Measurements from ENCODE around the gene NSUN4. TPM values are rescaled to one million over a fixed set of nuclear protein-coding genes. Genes with fewer than 3 reads are reported as not detected.

The NSUN4 gene
- total and polyA plus RNA-seq, 9 of the 15 experiments (the other 6 are each of a cell fraction or from before 2014, with no cell fraction given), result 33.4 to 60.2 (median 46.3) TPM

DNA sequence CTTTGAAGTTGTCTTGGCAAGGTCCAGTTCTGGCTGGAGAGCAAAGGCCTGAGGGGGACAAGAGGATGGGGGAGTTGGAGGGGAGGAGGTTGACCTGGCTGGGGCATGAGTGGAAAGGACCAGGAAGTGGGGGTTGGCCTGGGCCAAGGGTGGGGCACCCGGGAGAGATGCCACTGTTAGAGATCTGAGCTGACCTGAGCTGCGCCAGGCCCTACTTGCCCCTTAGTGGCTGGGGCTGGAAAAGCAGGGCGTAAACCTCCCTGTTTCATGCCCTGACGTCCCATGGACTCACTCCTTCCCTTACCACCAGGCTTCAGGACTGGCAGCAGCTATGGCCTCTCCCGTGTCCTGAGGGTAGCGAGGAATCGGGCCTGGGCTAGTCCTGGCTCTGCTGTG lies 70.4 kb downstream of the NSUN4 start:
- no peaks in the 10 kb centered on the region for H3K36me3 ChIP-seq (ENCODE audit: control insufficient read depth, insufficient read depth, low read length)
- DNase-seq (ENCODE audit: extremely low read depth in 1 of 4, low spot score in 3 of 4) (no peak), FAIRE-seq (no peak), ATAC-seq (no peak)
- peak overlapping the region in 1 of 2 experiments; percentile 10; a peak in 3 of 4 replicates for H3K9ac ChIP-seq (ENCODE audit: insufficient read depth in 1 of 2, low read depth in 2 of 2, low read length in 2 of 2)
- CTCF ChIA-PET (ENCODE audit: low intra/inter-chr PET ratio), result interaction anchor here (0.7 kb wide), 1 partner anchor 124 kb away, joined by 3 read pairs; a partner anchor contains a TSS
- no peak overlapping the region for H3K27ac ChIP-seq (ENCODE audit: extremely low read depth, low read depth, low read length)
- 52% methylated on average over 7 of the region's 7 CpGs for WGBS (ENCODE audit: insufficient coverage, low coverage, missing lambda C conversion rate)
- H2AFZ ChIP-seq (ENCODE audit: low read depth, low read length), result no peak overlapping the region
- no peaks in the 10 kb centered on the region for H3K27me3 ChIP-seq (ENCODE audit: control insufficient read depth in 2 of 2, insufficient read depth in 2 of 2, low read length in 2 of 2)
- TF ChIP-seq POLR3G (IDR thresholded peaks at IDR 0.05; ENCODE audit: extremely low read depth, insufficient read length, insufficient replicate concordance) (no peak), CTCF (IDR thresholded peaks at IDR 0.05 in 2 of 3, conservative IDR thresholded peaks at IDR 0.05 in 1 of 3; ENCODE audit: insufficient read depth in 2 of 3, low read depth in 1 of 3, low read length in 3 of 3) (0 out of 6 replicates have a peak, but pooled peaks of 1 of the 3 experiments have one; percentile 26)
- peaks cover 13 to 54% of the 10 kb centered on the region in 2 experiments; a peak in 4 of 5 replicates for H3K4me1 ChIP-seq (replicated peaks in 1 of 2; ENCODE audit: control insufficient read depth in 2 of 2, insufficient read depth in 2 of 2, low read length in 2 of 2)
- intact Hi-C loops (cut with micrococcal nuclease), result no loop called here
- peaks cover 5% of the 10 kb centered on the region for H3K9me1 ChIP-seq (ENCODE audit: control insufficient read depth, insufficient read depth, low read length)
- in situ Hi-C loops (cut with MboI), result no loop called here
- no peak overlapping the region for H3K4me2 ChIP-seq (ENCODE audit: insufficient read depth, low read length)
- BruUV-seq (replicated peaks), result no TSS peak
- POLR2A ChIA-PET, result interaction anchor here (0.6 to 1.3 kb wide), 2 partner anchors 11 to 108 kb away, joined by 4 read pairs; partner anchors contain the start of genes LRRC41 and UQCRH
- no peaks in the 10 kb centered on the region for H3K9me3 ChIP-seq (replicated peaks; ENCODE audit: control insufficient read depth, insufficient read depth, low read depth, low read length)
- H3K4me3 ChIP-seq, result no peak overlapping the region
- no peaks in the 10 kb centered on the region for H4K20me1 ChIP-seq (replicated peaks; ENCODE audit: control insufficient read depth, insufficient read depth, low read length)
- H3K79me2 ChIP-seq (ENCODE audit: control insufficient read depth, insufficient read depth, low read length), result no peaks in the 10 kb centered on the region

Other genes with a start within 250 kb of the NSUN4 start
Only the 7 nearest of the 11 such genes appear.
- gene POMGNT1, start 142.4 kb upstream of the NSUN4 start, total RNA-seq (2014; rRNA removed), result 36.4 and 44.0 TPM in 2 replicates
- 30.3 and 33.8 TPM in 2 replicates for gene POMGNT1, start 142.4 kb upstream of the NSUN4 start, total RNA-seq (2014; rRNA removed; fragmentation: Illumina TruSeq; extraction: Trizol)
- 43.4 and 48.4 TPM in 2 replicates for gene POMGNT1, start 142.4 kb upstream of the NSUN4 start, total RNA-seq (2015; rRNA removed; fragmentation: Illumina TruSeq; extraction: Trizol)
- gene POMGNT1, start 142.4 kb upstream of the NSUN4 start, total RNA-seq (2021), result 57.9 and 58.9 TPM in 2 replicates
- gene POMGNT1, start 142.4 kb upstream of the NSUN4 start, polyA plus RNA-seq (2011; rRNA removed), result 42.7 and 50.7 TPM in 2 replicates
- gene POMGNT1, start 142.4 kb upstream of the NSUN4 start, polyA plus RNA-seq (2014; fragmentation: Illumina TruSeq; extraction: Trizol), result 45.6 and 47.8 TPM in 2 replicates
- 10 to 100 TPM; 14.1 to 27.9 TPM for gene POMGNT1, start 142.4 kb upstream of the NSUN4 start, polyA plus RNA-seq (2014; fragmentation: Nextera tagmentation; extraction: Ambion mirVana)
- 37.8 and 43.5 TPM in 2 replicates for gene POMGNT1, start 142.4 kb upstream of the NSUN4 start, polyA plus RNA-seq (2014; rRNA removed)
- 0.86 and 1.00 TPM in 2 replicates for gene LURAP1, start 137.5 kb upstream of the NSUN4 start, total RNA-seq (2014; rRNA removed)
- gene LURAP1, start 137.5 kb upstream of the NSUN4 start, total RNA-seq (2014; rRNA removed; fragmentation: Illumina TruSeq; extraction: Trizol), result 0.40 and 0.54 TPM in 2 replicates
- gene LURAP1, start 137.5 kb upstream of the NSUN4 start, total RNA-seq (2015; rRNA removed; fragmentation: Illumina TruSeq; extraction: Trizol), result 0.18 and 0.34 TPM in 2 replicates
- 0.60 and 0.72 TPM in 2 replicates for gene LURAP1, start 137.5 kb upstream of the NSUN4 start, total RNA-seq (2021)
- gene LURAP1, start 137.5 kb upstream of the NSUN4 start, polyA plus RNA-seq (2011; rRNA removed), result 0.76 and 1.1 TPM in 2 replicates
- 0.45 and 0.54 TPM in 2 replicates for gene LURAP1, start 137.5 kb upstream of the NSUN4 start, polyA plus RNA-seq (2014; fragmentation: Illumina TruSeq; extraction: Trizol)
- gene LURAP1, start 137.5 kb upstream of the NSUN4 start, polyA plus RNA-seq (2014; fragmentation: Nextera tagmentation; extraction: Ambion mirVana), result under 1 TPM in 1 of 2 experiments, not detected in 1; 0.07 TPM
- gene LURAP1, start 137.5 kb upstream of the NSUN4 start, polyA plus RNA-seq (2014; rRNA removed), result 0.50 and 1.2 TPM in 2 replicates
- 33.1 and 37.5 TPM in 2 replicates for gene RAD54L, start 93.0 kb upstream of the NSUN4 start, total RNA-seq (2014; rRNA removed)
- gene RAD54L, start 93.0 kb upstream of the NSUN4 start, total RNA-seq (2014; rRNA removed; fragmentation: Illumina TruSeq; extraction: Trizol), result 19.9 and 25.3 TPM in 2 replicates
- gene RAD54L, start 93.0 kb upstream of the NSUN4 start, total RNA-seq (2015; rRNA removed; fragmentation: Illumina TruSeq; extraction: Trizol), result 30.9 and 31.2 TPM in 2 replicates
- gene RAD54L, start 93.0 kb upstream of the NSUN4 start, total RNA-seq (2021), result 67.0 and 72.7 TPM in 2 replicates
- 17.9 and 38.9 TPM in 2 replicates for gene RAD54L, start 93.0 kb upstream of the NSUN4 start, polyA plus RNA-seq (2011; rRNA removed)
- gene RAD54L, start 93.0 kb upstream of the NSUN4 start, polyA plus RNA-seq (2014; fragmentation: Illumina TruSeq; extraction: Trizol), result 77.7 and 80.1 TPM in 2 replicates
- 10 to 100 TPM; 37.1 to 92.3 TPM for gene RAD54L, start 93.0 kb upstream of the NSUN4 start, polyA plus RNA-seq (2014; fragmentation: Nextera tagmentation; extraction: Ambion mirVana)
- gene RAD54L, start 93.0 kb upstream of the NSUN4 start, polyA plus RNA-seq (2014; rRNA removed), result 38.2 and 43.9 TPM in 2 replicates
- 49.0 and 61.0 TPM in 2 replicates for gene LRRC41, start 37.2 kb upstream of the NSUN4 start, total RNA-seq (2014; rRNA removed)
- gene LRRC41, start 37.2 kb upstream of the NSUN4 start, total RNA-seq (2014; rRNA removed; fragmentation: Illumina TruSeq; extraction: Trizol), result 27.2 and 30.7 TPM in 2 replicates
- 47.1 and 49.7 TPM in 2 replicates for gene LRRC41, start 37.2 kb upstream of the NSUN4 start, total RNA-seq (2015; rRNA removed; fragmentation: Illumina TruSeq; extraction: Trizol)
- gene LRRC41, start 37.2 kb upstream of the NSUN4 start, total RNA-seq (2021), result 64.3 and 64.7 TPM in 2 replicates
- 39.6 and 70.2 TPM in 2 replicates for gene LRRC41, start 37.2 kb upstream of the NSUN4 start, polyA plus RNA-seq (2011; rRNA removed)
- 52.3 and 56.7 TPM in 2 replicates for gene LRRC41, start 37.2 kb upstream of the NSUN4 start, polyA plus RNA-seq (2014; fragmentation: Illumina TruSeq; extraction: Trizol)
- gene LRRC41, start 37.2 kb upstream of the NSUN4 start, polyA plus RNA-seq (2014; fragmentation: Nextera tagmentation; extraction: Ambion mirVana), result 10 to 100 TPM; 10.5 to 11.7 TPM
- 44.2 and 50.0 TPM in 2 replicates for gene LRRC41, start 37.2 kb upstream of the NSUN4 start, polyA plus RNA-seq (2014; rRNA removed)
- 2,410 and 3,306 TPM in 2 replicates for gene UQCRH, start 37.1 kb upstream of the NSUN4 start, total RNA-seq (2014; rRNA removed)
- 2,696 and 2,943 TPM in 2 replicates for gene UQCRH, start 37.1 kb upstream of the NSUN4 start, total RNA-seq (2014; rRNA removed; fragmentation: Illumina TruSeq; extraction: Trizol)
- 1,782 and 1,893 TPM in 2 replicates for gene UQCRH, start 37.1 kb upstream of the NSUN4 start, total RNA-seq (2015; rRNA removed; fragmentation: Illumina TruSeq; extraction: Trizol)
- gene UQCRH, start 37.1 kb upstream of the NSUN4 start, total RNA-seq (2021), result 1,267 and 1,360 TPM in 2 replicates
- 2,284 and 2,713 TPM in 2 replicates for gene UQCRH, start 37.1 kb upstream of the NSUN4 start, polyA plus RNA-seq (2011; rRNA removed)
- gene UQCRH, start 37.1 kb upstream of the NSUN4 start, polyA plus RNA-seq (2014; fragmentation: Illumina TruSeq; extraction: Trizol), result 1,923 and 1,965 TPM in 2 replicates
- 1,000 to 10,000 TPM; 4,348 to 5,184 TPM for gene UQCRH, start 37.1 kb upstream of the NSUN4 start, polyA plus RNA-seq (2014; fragmentation: Nextera tagmentation; extraction: Ambion mirVana)
- gene UQCRH, start 37.1 kb upstream of the NSUN4 start, polyA plus RNA-seq (2014; rRNA removed), result 1,877 and 2,534 TPM in 2 replicates
- 0.32 and 0.33 TPM in 2 replicates for gene FAAH, start 53.5 kb downstream of the NSUN4 start, total RNA-seq (2014; rRNA removed)
- 0.25 and 0.32 TPM in 2 replicates for gene FAAH, start 53.5 kb downstream of the NSUN4 start, total RNA-seq (2014; rRNA removed; fragmentation: Illumina TruSeq; extraction: Trizol)
- gene FAAH, start 53.5 kb downstream of the NSUN4 start, total RNA-seq (2015; rRNA removed; fragmentation: Illumina TruSeq; extraction: Trizol), result 0.23 and 0.36 TPM in 2 replicates
- gene FAAH, start 53.5 kb downstream of the NSUN4 start, total RNA-seq (2021), result 0.71 and 0.81 TPM in 2 replicates
- 0.29 and 1.6 TPM in 2 replicates for gene FAAH, start 53.5 kb downstream of the NSUN4 start, polyA plus RNA-seq (2011; rRNA removed)
- gene FAAH, start 53.5 kb downstream of the NSUN4 start, polyA plus RNA-seq (2014; fragmentation: Illumina TruSeq; extraction: Trizol), result 0.17 and 0.52 TPM in 2 replicates
- gene FAAH, start 53.5 kb downstream of the NSUN4 start, polyA plus RNA-seq (2014; fragmentation: Nextera tagmentation; extraction: Ambion mirVana), result under 1 TPM; 0.06 TPM
- gene FAAH, start 53.5 kb downstream of the NSUN4 start, polyA plus RNA-seq (2014; rRNA removed), result 0.13 and 1.1 TPM in 2 replicates
- gene DMBX1, start 149.0 kb downstream of the NSUN4 start, total RNA-seq (2014; rRNA removed), result 0.86 and 1.2 TPM in 2 replicates
- 0.55 and 0.64 TPM in 2 replicates for gene DMBX1, start 149.0 kb downstream of the NSUN4 start, total RNA-seq (2014; rRNA removed; fragmentation: Illumina TruSeq; extraction: Trizol)
- 0.79 and 1.0 TPM in 2 replicates for gene DMBX1, start 149.0 kb downstream of the NSUN4 start, total RNA-seq (2015; rRNA removed; fragmentation: Illumina TruSeq; extraction: Trizol)
- 2.5 and 3.8 TPM in 2 replicates for gene DMBX1, start 149.0 kb downstream of the NSUN4 start, total RNA-seq (2021)
- gene DMBX1, start 149.0 kb downstream of the NSUN4 start, polyA plus RNA-seq (2011; rRNA removed), result 4.3 and 10.7 TPM in 2 replicates
- gene DMBX1, start 149.0 kb downstream of the NSUN4 start, polyA plus RNA-seq (2014; fragmentation: Illumina TruSeq; extraction: Trizol), result 1.6 and 2.4 TPM in 2 replicates
- under 1 TPM; 0.25 to 0.37 TPM for gene DMBX1, start 149.0 kb downstream of the NSUN4 start, polyA plus RNA-seq (2014; fragmentation: Nextera tagmentation; extraction: Ambion mirVana)
- gene DMBX1, start 149.0 kb downstream of the NSUN4 start, polyA plus RNA-seq (2014; rRNA removed), result 2.3 and 3.4 TPM in 2 replicates